ENCODE measurements around the gene CORO2A. TPM values are rescaled to one million over a fixed set of nuclear protein-coding genes. Genes with fewer than 3 reads are reported as not detected.

The CORO2A gene
- polyA plus RNA-seq, 1 donor from 2014 or later, result 4.2 TPM

DNA sequence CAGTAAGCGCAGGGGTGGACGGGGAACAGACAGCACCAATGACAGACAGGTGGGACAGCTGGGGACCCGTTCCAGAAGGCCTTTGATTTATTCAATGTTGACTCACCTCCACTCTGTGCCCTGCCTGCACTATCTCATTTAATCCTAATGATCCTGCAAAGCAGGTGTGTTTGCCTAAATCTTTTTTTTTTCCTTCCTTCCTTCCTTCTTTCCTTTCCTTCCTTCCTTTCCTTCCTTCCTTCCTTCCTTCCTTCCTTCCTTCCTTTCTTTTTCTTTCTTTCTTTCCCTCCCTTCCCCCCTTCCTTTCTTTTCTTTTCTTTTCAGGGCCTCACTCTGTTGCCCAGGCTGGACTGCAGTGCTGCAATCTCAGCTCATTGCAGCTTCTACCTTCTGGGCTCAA is 17.1 kb upstream of the CORO2A start:
- no peak overlapping the region for H3K27ac Mint-ChIP-seq
- H3K27me3 Mint-ChIP-seq, result no peaks in the 10 kb centered on the region
- H3K4me1 Mint-ChIP-seq, result peaks cover 3 to 8% (median 6%) of the 10 kb centered on the region in 3 donors
- no peaks in the 10 kb centered on the region for H3K9me3 Mint-ChIP-seq
- no peak overlapping the region for H3K4me3 Mint-ChIP-seq
- no peaks in the 10 kb centered on the region for H3K36me3 Mint-ChIP-seq

DNA sequence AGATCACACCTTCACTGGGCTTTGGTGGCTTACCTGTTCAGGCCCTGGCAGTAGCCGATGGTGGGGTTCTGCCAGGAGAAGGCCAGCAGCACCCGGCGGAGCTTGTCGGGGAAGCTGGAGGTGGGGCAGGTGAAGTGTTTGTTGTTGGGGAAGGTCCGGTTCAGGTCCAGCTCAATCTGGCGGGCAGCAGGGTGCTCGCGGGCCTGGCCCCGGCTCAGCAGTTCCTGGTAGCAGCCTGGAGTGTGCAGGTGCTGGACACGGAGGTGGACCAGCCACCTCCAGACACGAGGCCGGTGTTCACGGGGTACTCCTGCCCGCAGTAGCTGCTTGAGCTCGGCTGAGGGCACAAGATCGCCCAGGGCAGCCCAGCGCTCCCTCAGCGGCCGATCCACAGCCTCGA is 16.2 kb upstream of the CORO2A start:
- H3K27ac Mint-ChIP-seq, result no peak overlapping the region
- no peak overlapping the region for H3K4me3 Mint-ChIP-seq
- peaks cover 3 to 8% (median 6%) of the 10 kb centered on the region in 3 donors for H3K4me1 Mint-ChIP-seq
- no peaks in the 10 kb centered on the region for H3K27me3 Mint-ChIP-seq
- no peaks in the 10 kb centered on the region for H3K36me3 Mint-ChIP-seq
- H3K9me3 Mint-ChIP-seq, result no peaks in the 10 kb centered on the region

DNA sequence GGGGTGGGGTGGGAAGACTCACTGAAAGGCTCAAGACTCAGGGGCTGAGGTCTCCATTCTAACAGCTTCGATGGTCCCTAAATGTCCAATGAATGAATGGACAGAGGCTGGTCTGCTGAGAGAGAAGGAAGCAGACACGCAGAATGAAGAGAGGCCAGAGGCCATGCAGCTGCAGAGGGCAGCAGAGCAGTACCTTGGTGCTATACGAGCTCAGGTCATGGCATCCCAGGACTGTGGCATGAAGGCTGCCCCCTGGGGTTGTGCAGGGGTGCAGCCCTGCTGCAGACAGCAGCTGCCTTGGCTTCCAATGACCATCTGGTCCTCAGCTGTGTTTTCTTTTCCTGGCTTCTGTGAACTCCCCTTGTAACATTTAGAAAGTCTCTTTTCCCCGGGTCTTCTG is 15.2 kb upstream of the CORO2A start:
- Mint-ChIP-seq H3K36me3 (no peaks in the 10 kb centered on the region), H3K4me3 (no peak overlapping the region), H3K27me3 (no peaks in the 10 kb centered on the region), H3K9me3 (no peaks in the 10 kb centered on the region), H3K27ac (no peak overlapping the region), H3K4me1 (peaks cover 3 to 8% (median 6%) of the 10 kb centered on the region in 3 donors)

DNA sequence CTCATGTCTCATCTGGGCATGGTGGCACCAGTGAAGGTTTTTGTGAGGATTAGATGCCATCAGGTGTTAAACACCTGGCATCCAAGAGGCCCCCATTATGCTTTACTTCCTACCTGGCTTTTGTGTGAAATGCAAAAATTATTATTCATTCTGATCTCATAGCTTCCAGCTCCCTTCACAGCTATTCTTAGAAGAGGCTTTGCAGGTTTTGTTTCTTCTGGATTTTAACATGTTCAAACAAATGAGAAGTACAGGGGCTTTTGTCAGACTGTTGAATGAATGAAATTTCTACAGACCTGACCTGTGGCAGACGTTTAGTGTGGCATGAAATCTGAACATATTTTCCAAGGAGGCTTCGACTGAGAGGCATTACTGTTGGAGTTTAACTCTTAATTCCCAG is 14.3 kb upstream of the CORO2A start:
- no peaks in the 10 kb centered on the region for H3K27me3 Mint-ChIP-seq
- no peaks in the 10 kb centered on the region for H3K9me3 Mint-ChIP-seq
- H3K4me1 Mint-ChIP-seq, result peaks cover 5 to 8% (median 5%) of the 10 kb centered on the region in 3 donors
- no peak overlapping the region for H3K27ac Mint-ChIP-seq
- H3K36me3 Mint-ChIP-seq, result no peaks in the 10 kb centered on the region
- no peak overlapping the region for H3K4me3 Mint-ChIP-seq

DNA sequence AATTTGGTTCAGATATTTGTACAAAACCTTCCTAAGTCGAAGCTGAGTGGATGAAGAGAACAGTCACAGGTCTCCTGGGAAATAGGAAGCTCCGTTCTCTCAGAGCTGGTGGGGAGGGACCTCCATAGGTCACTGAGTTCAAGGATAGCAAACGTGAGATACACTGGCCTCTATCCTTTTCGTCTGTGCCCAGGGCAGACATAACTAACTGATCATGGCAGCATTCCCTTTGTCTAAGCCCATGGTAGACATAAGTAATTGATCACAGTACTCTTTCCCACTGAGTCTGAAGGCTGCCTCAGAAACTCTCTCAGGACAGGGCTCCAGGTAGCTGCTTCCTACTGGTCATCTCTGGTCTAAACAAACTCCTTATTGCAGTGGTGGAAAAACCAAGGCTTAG is 12.3 kb upstream of the CORO2A start:
- no peak overlapping the region for H3K4me3 Mint-ChIP-seq
- H3K27ac Mint-ChIP-seq, result no peak overlapping the region
- no peaks in the 10 kb centered on the region for H3K36me3 Mint-ChIP-seq
- no peaks in the 10 kb centered on the region for H3K9me3 Mint-ChIP-seq
- peaks cover 14 to 18% (median 17%) of the 10 kb centered on the region in 3 donors for H3K4me1 Mint-ChIP-seq
- no peaks in the 10 kb centered on the region for H3K27me3 Mint-ChIP-seq

DNA sequence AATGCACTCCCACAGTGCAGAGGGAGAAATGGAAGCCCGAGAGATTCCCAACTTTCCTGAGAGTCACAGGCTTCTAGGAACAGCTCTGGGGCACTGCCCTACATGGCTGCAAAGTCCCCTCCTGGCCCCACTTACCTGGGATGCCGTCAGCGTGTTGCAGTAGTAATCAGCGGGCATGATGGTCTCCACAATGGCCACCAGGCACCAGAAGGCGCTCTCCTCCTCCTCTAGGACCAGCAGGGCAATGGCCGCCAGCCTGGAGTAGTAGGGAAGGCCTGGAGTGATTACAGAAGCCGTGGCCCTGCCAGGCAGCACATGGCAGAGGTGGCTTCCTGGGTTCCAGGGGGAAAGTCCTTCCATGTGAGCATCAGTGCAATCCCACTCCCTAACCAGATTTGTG is 10.7 kb upstream of the CORO2A start:
- H3K4me1 Mint-ChIP-seq, result peaks cover 14 to 19% (median 19%) of the 10 kb centered on the region in 3 donors
- H3K36me3 Mint-ChIP-seq, result no peaks in the 10 kb centered on the region
- H3K9me3 Mint-ChIP-seq, result no peaks in the 10 kb centered on the region
- H3K4me3 Mint-ChIP-seq, result no peak overlapping the region
- H3K27ac Mint-ChIP-seq, result no peak overlapping the region
- no peaks in the 10 kb centered on the region for H3K27me3 Mint-ChIP-seq

DNA sequence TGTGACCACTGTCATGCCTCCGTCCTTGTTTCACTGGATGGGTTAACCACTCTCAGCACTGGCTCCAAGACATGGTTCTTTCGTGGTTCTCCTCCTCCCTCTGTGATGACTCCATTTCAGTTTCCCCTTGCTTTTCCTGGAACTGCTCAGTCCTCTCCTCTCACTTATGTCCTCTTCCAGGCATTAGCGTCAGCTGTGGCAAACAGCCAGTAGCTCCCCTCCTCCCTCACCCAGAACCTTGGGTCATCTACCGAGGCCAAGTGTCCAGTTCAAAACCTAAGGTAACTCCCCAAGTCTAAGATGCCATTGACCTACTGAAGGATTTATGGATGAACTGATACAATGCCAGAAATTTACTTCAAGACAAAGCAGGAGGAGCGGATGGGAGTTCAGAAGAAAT is 9.8 kb upstream of the CORO2A start:
- H3K9me3 Mint-ChIP-seq, result no peaks in the 10 kb centered on the region
- H3K27me3 Mint-ChIP-seq, result no peaks in the 10 kb centered on the region
- no peaks in the 10 kb centered on the region for H3K36me3 Mint-ChIP-seq
- no peak overlapping the region for H3K4me3 Mint-ChIP-seq
- H3K27ac Mint-ChIP-seq, result peak overlapping the region in 1 of 3 donors; percentile 86
- H3K4me1 Mint-ChIP-seq, result peaks cover 14 to 19% (median 19%) of the 10 kb centered on the region in 3 donors

DNA sequence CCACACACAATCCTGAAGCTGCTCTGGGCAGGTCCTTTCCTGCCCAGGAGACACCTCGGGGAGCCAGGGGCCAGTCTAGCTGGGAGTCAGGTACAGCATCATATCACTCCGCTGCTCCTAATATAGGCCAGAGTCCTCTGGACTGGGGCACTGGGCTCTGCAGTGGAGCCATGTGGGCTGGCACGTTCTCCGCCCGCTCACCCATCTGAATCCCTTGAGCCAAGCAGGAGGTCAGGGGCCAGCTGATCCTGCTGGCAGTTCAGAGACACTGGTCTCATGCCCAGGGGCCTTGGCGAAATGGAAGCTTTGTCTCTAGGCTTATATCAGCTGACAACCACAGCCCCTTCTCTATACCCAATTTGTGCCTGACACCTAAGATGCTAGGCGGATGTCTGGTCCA is 9.3 kb upstream of the CORO2A start:
- H3K4me1 Mint-ChIP-seq, result peaks cover 14 to 19% (median 19%) of the 10 kb centered on the region in 3 donors
- H3K4me3 Mint-ChIP-seq, result no peak overlapping the region
- H3K27ac Mint-ChIP-seq, result no peak overlapping the region
- H3K27me3 Mint-ChIP-seq, result no peaks in the 10 kb centered on the region
- no peaks in the 10 kb centered on the region for H3K9me3 Mint-ChIP-seq
- H3K36me3 Mint-ChIP-seq, result no peaks in the 10 kb centered on the region

DNA sequence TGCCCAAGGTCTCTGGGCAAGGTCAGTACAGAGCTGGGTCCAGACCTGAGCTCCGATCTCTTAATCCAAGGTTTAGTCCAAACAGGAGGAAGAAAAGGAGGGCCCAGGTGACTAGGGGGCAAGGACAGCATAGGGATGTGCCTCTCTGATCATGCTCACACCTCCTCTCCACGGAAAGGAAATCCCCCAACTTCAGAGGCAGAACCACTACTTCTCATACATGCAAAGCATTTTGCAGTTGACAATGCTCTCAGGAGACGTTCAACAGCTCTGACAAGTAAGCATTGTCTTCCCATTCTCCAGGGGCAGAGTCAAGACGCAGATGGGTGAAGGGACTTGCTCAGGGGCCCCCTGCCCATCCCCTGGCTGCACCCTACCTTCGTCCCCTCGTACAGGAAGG is 8.7 kb upstream of the CORO2A start:
- no peaks in the 10 kb centered on the region for H3K27me3 Mint-ChIP-seq
- no peak overlapping the region for H3K4me3 Mint-ChIP-seq
- H3K4me1 Mint-ChIP-seq, result peaks cover 12 to 19% (median 18%) of the 10 kb centered on the region in 3 donors
- H3K36me3 Mint-ChIP-seq, result no peaks in the 10 kb centered on the region
- H3K27ac Mint-ChIP-seq, result no peak overlapping the region
- H3K9me3 Mint-ChIP-seq, result no peaks in the 10 kb centered on the region

DNA sequence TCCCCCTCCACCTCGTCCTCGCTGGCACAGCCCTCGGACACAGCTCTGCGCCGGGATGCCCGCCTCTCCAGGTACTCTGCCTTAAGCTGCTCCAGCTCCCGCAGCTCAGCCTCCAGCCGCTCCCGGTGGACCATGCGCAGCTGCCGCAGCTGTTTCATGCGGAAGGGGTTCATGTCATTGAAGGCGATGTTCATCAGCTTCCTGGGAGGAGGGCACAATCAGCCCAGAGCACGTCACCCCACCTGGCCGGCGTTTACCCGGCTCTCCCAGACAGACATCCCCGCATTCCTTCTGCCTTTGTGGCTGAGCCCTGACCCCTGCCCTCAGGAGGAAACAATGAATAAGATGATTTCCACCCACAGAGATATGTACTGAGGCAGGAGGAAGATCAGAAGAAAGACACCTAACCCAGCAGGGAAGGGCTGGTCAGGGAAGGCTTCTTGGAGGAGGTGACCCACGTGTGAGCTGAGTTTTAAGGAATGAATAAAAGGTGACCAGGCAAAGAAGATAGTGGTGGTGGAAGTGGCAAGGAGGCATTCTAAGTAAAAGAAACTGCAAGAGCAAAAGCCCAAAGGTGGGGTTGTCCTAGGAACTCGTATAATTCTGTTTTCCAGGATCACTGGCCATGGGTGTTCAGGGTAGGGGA is 7.1 kb upstream of the CORO2A start:
- Mint-ChIP-seq H3K4me1 (peaks cover 10 to 15% (median 12%) of the 10 kb centered on the region in 3 donors), H3K36me3 (no peaks in the 10 kb centered on the region), H3K9me3 (no peaks in the 10 kb centered on the region), H3K27me3 (no peaks in the 10 kb centered on the region), H3K27ac (no peak overlapping the region), H3K4me3 (peak overlapping the region in 1 of 4 donors; percentile 58)

DNA sequence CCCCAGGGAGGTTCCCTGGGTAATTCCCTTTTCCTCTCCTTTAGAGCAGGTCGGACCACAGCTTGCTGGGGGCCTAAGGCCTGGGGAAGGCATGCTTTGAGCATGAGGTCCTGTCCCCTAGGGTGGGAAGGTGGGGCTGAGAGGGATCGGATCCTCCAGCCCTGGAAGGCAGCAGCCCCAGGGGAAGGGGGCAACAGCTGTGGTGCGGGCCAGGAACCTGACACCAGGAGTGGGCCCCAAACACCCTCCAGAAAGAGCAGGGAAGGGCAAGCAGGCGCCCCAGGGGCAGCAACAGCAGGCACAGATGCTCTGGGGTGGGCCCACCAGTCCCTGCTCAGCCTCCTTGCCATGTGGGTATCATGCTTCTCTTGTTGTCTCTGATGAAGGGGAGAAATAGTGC is 3.2 kb upstream of the CORO2A start:
- Mint-ChIP-seq H3K4me3 (no peak overlapping the region), H3K36me3 (no peaks in the 10 kb centered on the region), H3K27ac (peak overlapping the region in 1 of 3 donors; percentile 88), H3K27me3 (no peaks in the 10 kb centered on the region), H3K9me3 (no peaks in the 10 kb centered on the region), H3K4me1 (peaks cover 4 to 7% (median 6%) of the 10 kb centered on the region in 3 donors)

DNA sequence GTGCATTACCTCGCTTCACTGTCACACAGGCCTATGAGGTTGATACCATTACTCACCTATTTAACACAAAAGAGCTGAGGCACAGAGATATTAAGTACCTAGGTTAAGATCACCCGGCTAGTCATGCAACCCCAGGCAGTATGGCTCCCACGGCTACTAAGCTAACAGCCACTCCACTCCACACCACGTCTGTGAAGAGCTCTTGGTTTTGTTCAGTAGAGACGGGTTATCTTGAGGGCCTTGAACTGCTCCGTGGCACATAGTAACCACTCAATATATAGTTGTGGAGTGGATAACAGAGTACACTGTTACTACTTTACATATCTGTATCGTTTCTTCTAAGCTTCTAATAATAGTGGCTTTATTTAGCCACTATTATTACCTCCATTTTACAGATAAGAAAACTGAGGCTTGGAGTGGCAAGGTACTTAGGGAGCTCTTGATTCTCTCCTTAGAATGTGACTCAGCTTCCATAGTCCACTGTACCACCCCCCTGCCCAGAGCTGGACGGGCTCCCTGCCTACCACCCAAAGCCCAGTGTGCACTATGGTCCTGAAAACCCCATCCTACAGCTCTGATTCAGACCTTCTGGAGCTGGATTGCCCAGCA is 1.0 kb upstream of the CORO2A start:
- Mint-ChIP-seq H3K27me3 (no peaks in the 10 kb centered on the region), H3K4me1 (peaks cover 0 to 15% (median 11%) of the 10 kb centered on the region in 3 donors), H3K27ac (peak overlapping the region in 2 of 3 donors; percentile 10 to 80), H3K9me3 (no peaks in the 10 kb centered on the region), H3K4me3 (peak overlapping the region; percentile 82 to 92 (median 89)), H3K36me3 (no peaks in the 10 kb centered on the region)

DNA sequence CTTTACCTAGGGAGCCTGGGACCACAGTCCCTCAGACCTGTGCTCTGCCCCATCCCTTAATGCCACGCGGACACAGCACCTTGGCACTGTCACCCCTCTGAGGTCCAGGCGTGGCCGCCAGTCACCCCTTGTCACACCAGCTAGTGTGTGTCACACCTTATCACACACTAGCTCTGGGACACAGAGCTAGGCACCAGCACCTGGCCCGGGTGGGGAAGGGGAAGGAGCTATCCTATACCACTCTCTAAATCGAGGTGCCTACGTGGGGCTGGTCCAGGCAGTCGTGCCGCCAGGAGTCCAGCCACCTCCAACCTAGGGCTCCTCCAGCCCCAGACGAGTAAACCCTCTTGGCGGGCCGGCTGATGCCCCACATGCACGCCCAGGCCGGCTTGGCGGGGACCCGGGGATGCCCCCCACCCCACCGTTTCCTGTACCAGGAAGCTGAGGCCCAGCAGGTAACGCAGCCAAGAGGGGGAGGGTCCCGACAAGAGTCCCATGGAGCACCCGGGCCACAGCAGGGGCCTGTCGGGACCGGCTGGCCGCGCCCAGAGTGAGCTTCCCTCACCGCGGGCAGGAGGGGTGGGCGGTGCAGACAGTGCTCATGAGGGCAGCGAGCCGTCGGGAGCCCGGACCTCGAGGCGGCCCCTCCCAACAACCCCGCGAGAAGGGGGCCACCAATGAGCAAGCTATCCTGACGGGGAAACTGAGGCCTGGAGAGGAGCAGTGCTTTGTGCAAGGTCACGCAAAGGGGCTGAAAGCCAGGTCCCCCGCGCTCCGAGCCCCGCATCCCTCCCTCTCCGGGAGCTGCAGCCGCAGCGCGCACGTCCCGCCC is 550 bp downstream of the CORO2A start:
- Mint-ChIP-seq H3K4me1 (peaks cover 2 to 15% (median 11%) of the 10 kb centered on the region in 3 donors), H3K27me3 (no peaks in the 10 kb centered on the region), H3K4me3 (peak overlapping the region; percentile 79 to 91 (median 88)), H3K27ac (no peak overlapping the region), H3K36me3 (no peaks in the 10 kb centered on the region), H3K9me3 (no peaks in the 10 kb centered on the region)

DNA sequence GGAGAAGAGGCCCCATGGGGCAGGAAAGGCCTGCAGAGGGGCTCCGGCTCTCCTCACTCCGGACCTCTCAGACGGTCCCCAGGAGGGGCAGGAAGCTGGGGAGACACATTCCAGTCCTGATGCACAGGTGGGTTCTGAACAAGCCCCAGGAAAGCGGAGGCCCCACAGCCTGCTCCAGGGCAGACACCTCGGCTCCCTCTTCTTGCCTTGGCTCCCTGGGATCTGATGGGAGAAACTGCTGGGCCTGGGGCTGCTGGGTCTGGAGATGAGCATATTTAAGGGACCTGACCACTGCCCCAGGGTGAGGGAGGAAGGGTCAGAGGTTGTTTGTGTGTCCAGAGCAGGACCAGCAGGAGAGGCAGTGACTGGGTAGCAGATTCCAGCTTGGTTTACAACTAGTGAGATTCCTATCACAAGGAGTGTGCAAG is 1.2 kb downstream of the CORO2A start:
- Mint-ChIP-seq H3K27me3 (no peaks in the 10 kb centered on the region), H3K4me1 (peaks cover 2 to 16% (median 13%) of the 10 kb centered on the region in 3 donors), H3K36me3 (no peaks in the 10 kb centered on the region), H3K27ac (peak overlapping the region in 1 of 3 donors; percentile 53), H3K4me3 (peak overlapping the region; percentile 43 to 88 (median 83)), H3K9me3 (no peaks in the 10 kb centered on the region)

DNA sequence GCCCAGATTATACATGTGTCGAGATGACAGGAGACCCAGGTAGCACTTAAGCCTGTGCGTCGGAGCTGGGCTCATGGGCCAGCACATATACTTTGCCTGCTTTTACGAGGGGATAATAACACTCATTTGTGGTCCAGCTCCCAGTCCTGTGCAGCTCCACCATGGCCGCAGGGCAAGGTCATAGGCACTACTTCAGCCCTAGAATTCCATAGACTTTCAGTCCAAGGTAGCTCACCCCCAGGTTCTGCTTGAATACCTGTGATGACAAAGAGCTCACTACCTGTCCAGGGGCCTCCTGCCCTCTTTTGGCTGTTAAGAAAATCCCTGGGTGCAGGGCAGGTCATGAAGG is 1.7 kb downstream of the CORO2A start:
- peaks cover 5 to 19% (median 18%) of the 10 kb centered on the region in 3 donors for H3K4me1 Mint-ChIP-seq
- H3K36me3 Mint-ChIP-seq, result no peaks in the 10 kb centered on the region
- no peaks in the 10 kb centered on the region for H3K9me3 Mint-ChIP-seq
- H3K27ac Mint-ChIP-seq, result no peak overlapping the region
- no peaks in the 10 kb centered on the region for H3K27me3 Mint-ChIP-seq
- H3K4me3 Mint-ChIP-seq, result peak overlapping the region; percentile 43 to 88 (median 75)

All from IgD-negative memory B cell (primary cell).